MCF 10A (cell line): Measurements from ENCODE around the gene GALNT7. TPM values are rescaled to one million over a fixed set of nuclear protein-coding genes. Genes with fewer than 3 reads are reported as not detected.

Experiments used
- BruUV-seq: library from RNA; stranded (reverse); fragments of 400-500 nt; replicated peaks from 2 replicates; lab custom pipeline; 2021; lab: Mats Ljungman, UMichigan
- CTCF ChIA-PET: fragments of 300-600 bp; sonication (Branson Sonifier 250); formaldehyde crosslinking; extraction: SDS; loops from one replicate; lab custom pipeline; 2021; ENCODE audit warnings: antibody characterized with exemption, inconsistent platforms; lab: Yijun Ruan, JAX
- POLR2A ChIA-PET: fragments of 300-600, 350-650 bp; sonication (Branson Sonifier 250); formaldehyde crosslinking; extraction: SDS; loops from one replicate; lab custom pipeline; 2020; ENCODE audit warnings: antibody characterized with exemption, inconsistent platforms; lab: Yijun Ruan, JAX
- DNase-seq: peaks from one replicate; pipeline ENCODE4 v3.0.0-alpha.2; 2018; ENCODE audit not compliant: unreplicated experiment
- H3K27ac Mint-ChIP-seq: one replicate; pipeline ENCODE4 v1.8.0; 2022; ENCODE audit warnings: mild to moderate bottlenecking, low read depth, mixed read lengths; ENCODE audit not compliant: unreplicated experiment
- H3K27me3 Mint-ChIP-seq: one replicate; pipeline ENCODE4 v1.8.0; 2022; ENCODE audit warnings: mixed read lengths; ENCODE audit not compliant: insufficient read depth, unreplicated experiment
- H3K36me3 Mint-ChIP-seq: one replicate; pipeline ENCODE4 v1.8.0; 2022; ENCODE audit warnings: mild to moderate bottlenecking, moderate library complexity, mixed read lengths; ENCODE audit not compliant: insufficient read depth, unreplicated experiment
- H3K4me1 Mint-ChIP-seq: one replicate; pipeline ENCODE4 v1.8.0; 2022; ENCODE audit warnings: mixed read lengths; ENCODE audit not compliant: insufficient read depth, unreplicated experiment
- H3K4me3 Mint-ChIP-seq: one replicate; pipeline ENCODE4 v1.8.0; 2022; ENCODE audit warnings: mild to moderate bottlenecking, moderate library complexity, mixed read lengths; ENCODE audit not compliant: unreplicated experiment
- H3K9me3 Mint-ChIP-seq: one replicate; pipeline ENCODE4 v1.8.0; 2022; ENCODE audit warnings: mixed read lengths; ENCODE audit not compliant: unreplicated experiment
- intact Hi-C: fragments of 100-400 bp; cut with micrococcal nuclease; formaldehyde crosslinking; loops from 2 replicates; pipeline ENCODE4 v1.14.1; 2022
- total RNA-seq: library from RNA; stranded (reverse); gene quantifications from 2 replicates; pipeline ENCODE4 v1.2.3, GENCODE V29; 2022
- TF ChIP-seq, protein P1 (sequence below): fragments of 200-600 bp; IDR thresholded peaks from one replicate; pipeline ENCODE4 v1.8.0; 2022; ENCODE audit warnings: antibody characterized with exemption, mild to moderate bottlenecking; ENCODE audit not compliant: unreplicated experiment

Gene GALNT7
- total RNA-seq, 1 experiment from 2014 or later = 13.7 TPM

- ChIA-PET POLR2A (interaction anchor here (1.1 to 2.6 kb wide), 4 partner anchors 9 to 76 kb away, joined by 4 to 25 read pairs (median 11); partner anchors contain the start of gene GALNT7), CTCF (interaction anchor here (2.2 kb wide), 1 partner anchor 230 kb away, joined by 9 read pairs; no protein-coding TSS in a partner anchor)
- DNase-seq = no peak
- no peaks in the 10 kb centered on the region for H3K9me3 Mint-ChIP-seq
- peaks cover 18% of the 10 kb centered on the region for H3K4me1 Mint-ChIP-seq
- no TSS peak for BruUV-seq
- intact Hi-C loops = no loop called here
- TF ChIP-seq, protein P1, sequence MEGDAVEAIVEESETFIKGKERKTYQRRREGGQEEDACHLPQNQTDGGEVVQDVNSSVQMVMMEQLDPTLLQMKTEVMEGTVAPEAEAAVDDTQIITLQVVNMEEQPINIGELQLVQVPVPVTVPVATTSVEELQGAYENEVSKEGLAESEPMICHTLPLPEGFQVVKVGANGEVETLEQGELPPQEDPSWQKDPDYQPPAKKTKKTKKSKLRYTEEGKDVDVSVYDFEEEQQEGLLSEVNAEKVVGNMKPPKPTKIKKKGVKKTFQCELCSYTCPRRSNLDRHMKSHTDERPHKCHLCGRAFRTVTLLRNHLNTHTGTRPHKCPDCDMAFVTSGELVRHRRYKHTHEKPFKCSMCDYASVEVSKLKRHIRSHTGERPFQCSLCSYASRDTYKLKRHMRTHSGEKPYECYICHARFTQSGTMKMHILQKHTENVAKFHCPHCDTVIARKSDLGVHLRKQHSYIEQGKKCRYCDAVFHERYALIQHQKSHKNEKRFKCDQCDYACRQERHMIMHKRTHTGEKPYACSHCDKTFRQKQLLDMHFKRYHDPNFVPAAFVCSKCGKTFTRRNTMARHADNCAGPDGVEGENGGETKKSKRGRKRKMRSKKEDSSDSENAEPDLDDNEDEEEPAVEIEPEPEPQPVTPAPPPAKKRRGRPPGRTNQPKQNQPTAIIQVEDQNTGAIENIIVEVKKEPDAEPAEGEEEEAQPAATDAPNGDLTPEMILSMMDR = no peak
- no peak overlapping the region for H3K4me3 Mint-ChIP-seq
- H3K27me3 Mint-ChIP-seq = no peaks in the 10 kb centered on the region
- H3K27ac Mint-ChIP-seq = no peak overlapping the region
- H3K36me3 Mint-ChIP-seq = no peaks in the 10 kb centered on the region
Observed at GRCh38 chr4:173243917-173244658, 75.5 kb downstream of the GALNT7 start.

GRCh38 chr4:173245952-173246351, 77.3 kb downstream of the GALNT7 start:
- no peaks in the 10 kb centered on the region for H3K27me3 Mint-ChIP-seq

GRCh38 chr4:173246719-173247118, 78.1 kb downstream of the GALNT7 start:
- ChIA-PET POLR2A (no interaction called here), CTCF (interaction anchor here (0.9 to 1.5 kb wide), 2 partner anchors 14 to 79 kb away, joined by 3 read pairs; no protein-coding TSS in a partner anchor)
- no peaks in the 10 kb centered on the region for H3K27me3 Mint-ChIP-seq
- BruUV-seq = no TSS peak
- no peak for DNase-seq
- no peak overlapping the region for H3K27ac Mint-ChIP-seq
- no peak overlapping the region for H3K4me3 Mint-ChIP-seq
- intact Hi-C loops = no loop called here
- no peaks in the 10 kb centered on the region for H3K36me3 Mint-ChIP-seq
- TF ChIP-seq, protein P1 = no peak
- H3K4me1 Mint-ChIP-seq = peaks cover 29% of the 10 kb centered on the region
- no peaks in the 10 kb centered on the region for H3K9me3 Mint-ChIP-seq

More at GRCh38 chr4:173245952-173246351, 77.3 kb downstream of the GALNT7 start:
- BruUV-seq = no TSS peak
- DNase-seq = no peak
- ChIA-PET POLR2A (interaction anchor here (1.5 kb wide), 1 partner anchor 77 kb away, joined by 3 read pairs; the partner anchor contains the start of gene GALNT7), CTCF (interaction anchor here (0.9 to 1.5 kb wide), 2 partner anchors 13 to 78 kb away, joined by 3 read pairs; no protein-coding TSS in a partner anchor)
- Mint-ChIP-seq H3K9me3 (no peaks in the 10 kb centered on the region), H3K27ac (no peak overlapping the region), H3K4me3 (no peak overlapping the region), H3K4me1 (peaks cover 23% of the 10 kb centered on the region), H3K36me3 (no peaks in the 10 kb centered on the region)
- TF ChIP-seq, protein P1 = no peak
- intact Hi-C loops = no loop called here

DNA sequence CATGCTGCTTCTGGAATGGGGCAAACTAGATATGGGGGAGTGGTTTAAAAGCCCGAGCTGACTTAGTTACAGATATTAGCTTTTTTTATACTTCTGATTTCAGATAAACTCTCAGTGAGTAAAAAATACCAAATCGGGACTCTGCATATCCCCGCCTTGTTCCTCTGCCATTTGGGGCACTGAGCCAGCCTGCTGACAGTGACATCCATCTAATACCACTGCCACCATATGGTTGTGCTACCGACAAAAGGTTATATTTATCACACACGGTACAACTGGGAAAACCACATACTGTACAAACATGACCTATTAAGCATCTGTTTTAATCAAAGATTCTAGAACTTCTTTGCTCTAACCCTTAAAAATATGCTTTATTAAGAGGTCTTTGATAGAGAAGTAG, 78.7 kb downstream of the GALNT7 start:
- H3K4me3 Mint-ChIP-seq = no peak overlapping the region
- CTCF ChIA-PET = interaction anchor here (0.6 kb wide), 1 partner anchor 12 kb away, joined by 3 read pairs; no protein-coding TSS in a partner anchor
- H3K4me1 Mint-ChIP-seq = peaks cover 33% of the 10 kb centered on the region
- no TSS peak for BruUV-seq
- H3K36me3 Mint-ChIP-seq = no peaks in the 10 kb centered on the region
- TF ChIP-seq, protein P1 = no peak
- POLR2A ChIA-PET = no interaction called here
- no peaks in the 10 kb centered on the region for H3K9me3 Mint-ChIP-seq
- no peaks in the 10 kb centered on the region for H3K27me3 Mint-ChIP-seq
- no peak for DNase-seq
- no peak overlapping the region for H3K27ac Mint-ChIP-seq
- intact Hi-C loops = no loop called here
